CD4-positive, alpha-beta T cell treated with Interleukin-21 for 1 hour (primary cell): Measurements from ENCODE around the gene GNB2.
"Not testable (repeated sequence)": the region's sequence is repeated elsewhere in the genome, so short reads cannot be mapped to it uniquely, and the experiment has no call there.

ENCODE experiments used
- DNase-seq: peaks from one replicate; pipeline ENCODE4 v3.0.0-alpha.2; 2020

GNB2 gene

GRCh38 chr7:100682228-100682741, 8.7 kb downstream of the GNB2 start:
- DNase-seq = no peak

DNA sequence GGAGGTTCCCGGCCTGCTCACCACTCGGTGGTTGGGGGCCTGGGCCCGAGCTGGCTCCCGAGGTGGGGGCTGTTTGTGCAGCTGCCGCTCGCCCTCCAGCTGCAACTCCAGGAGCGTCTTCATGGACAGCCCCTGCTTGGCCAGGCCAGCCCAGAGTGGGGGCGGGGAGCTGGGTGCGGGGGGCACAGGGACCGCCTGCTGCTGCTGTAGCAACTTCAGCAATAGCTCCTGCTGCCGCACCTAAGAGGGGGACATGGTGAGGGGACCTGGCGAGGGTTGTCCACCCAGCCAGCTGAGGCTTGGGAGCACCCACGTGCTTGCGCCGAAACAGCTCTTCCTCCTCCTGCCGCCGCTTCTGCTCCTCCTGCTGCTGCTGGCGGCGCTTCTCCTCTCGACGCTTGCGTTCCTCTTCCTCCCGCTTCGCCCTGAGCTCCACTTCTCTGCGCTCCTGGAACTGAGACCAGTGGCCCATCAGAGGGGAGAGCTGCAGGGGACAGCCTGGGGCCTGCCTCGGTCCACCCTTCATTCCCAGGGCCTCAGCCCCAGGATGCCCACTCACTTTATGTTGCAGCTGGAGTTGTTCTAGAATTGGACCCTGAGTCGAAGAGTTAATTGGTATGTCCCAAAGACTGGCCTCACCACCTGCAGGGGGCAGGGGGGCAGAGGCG, 9.6 kb downstream of the GNB2 start:
- no peak for DNase-seq

- DNase-seq = no peak
Observed at GRCh38 chr7:100683659-100684533, 10.4 kb downstream of the GNB2 start.

DNA sequence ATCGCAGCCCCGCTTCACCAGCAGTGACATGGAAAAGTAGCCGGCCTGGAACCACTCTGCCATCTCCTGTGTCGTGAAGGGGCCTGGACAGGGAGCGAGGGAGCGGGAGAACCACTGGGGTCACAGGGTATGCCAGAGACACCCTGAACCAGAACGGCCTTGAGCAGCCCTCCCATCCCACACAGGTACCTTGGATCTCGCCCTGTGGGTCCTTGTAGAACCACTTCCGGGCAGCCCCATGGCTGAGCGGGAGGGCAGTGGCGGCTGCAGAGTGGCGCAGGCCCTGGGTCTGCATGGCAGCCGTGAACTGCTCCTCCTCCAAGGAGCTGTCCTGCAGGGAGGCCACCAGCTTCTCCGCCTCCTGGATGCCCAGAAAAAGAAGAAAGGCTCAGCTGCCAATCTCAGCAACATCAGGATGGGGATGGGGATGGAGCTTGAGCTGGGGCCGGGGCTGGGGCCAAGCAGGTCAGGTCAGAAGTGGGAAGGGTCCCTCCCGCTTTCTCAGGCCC, 11.0 kb downstream of the GNB2 start:
- DNase-seq = no peak

DNA sequence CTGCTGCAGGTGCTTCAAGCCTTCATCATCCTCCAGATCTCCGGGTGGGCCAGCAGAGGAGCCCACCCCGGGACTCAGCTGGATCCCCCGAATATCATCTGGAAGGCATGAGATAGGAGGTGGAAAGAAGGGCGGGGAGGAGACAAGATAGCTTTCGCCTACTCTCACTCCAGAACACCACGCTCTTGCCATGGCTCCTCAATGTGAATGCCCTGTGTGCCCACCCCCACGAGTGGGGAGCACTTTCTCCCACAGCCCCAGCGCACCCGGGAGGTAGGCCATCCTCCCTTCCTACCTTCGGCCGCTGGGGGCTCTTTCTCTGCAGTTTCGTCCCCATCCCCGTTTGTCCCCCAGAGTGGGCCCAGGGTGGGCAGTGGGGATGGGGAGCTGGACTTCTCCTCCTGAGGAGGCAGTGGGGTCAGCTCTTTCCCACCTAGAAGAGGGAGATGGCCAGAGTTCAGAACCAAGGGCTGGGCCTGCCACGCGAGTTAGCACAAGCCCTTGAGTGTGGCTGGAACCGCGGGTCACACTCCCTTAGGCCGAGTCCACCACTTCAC, 11.6 kb downstream of the GNB2 start:
- DNase-seq = no peak

DNA sequence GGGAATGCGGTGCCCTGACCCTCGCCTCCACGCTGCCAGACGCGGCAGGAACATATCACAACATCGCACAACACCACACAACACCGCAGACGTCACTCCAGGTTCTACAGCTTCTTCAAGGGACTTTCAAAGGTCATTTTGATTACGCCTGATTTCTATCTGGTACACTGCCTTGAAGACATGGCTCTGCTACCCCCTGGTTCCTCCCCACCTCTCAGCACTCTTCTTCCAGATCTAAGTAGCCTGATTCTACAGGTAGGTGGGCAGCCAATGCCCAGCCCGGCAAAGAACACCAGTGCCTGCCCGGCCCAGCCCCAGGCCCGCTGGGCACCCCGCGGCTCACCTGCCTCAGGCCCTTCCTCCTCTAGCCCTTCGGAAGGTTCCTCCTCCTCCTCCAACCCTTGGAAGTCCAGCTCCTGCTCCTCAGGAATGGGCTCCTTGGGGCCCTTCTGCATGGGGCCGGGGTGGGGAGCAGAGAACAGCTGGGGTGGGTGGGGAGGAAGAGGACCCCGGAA, 12.1 kb downstream of the GNB2 start:
- no peak for DNase-seq

DNA sequence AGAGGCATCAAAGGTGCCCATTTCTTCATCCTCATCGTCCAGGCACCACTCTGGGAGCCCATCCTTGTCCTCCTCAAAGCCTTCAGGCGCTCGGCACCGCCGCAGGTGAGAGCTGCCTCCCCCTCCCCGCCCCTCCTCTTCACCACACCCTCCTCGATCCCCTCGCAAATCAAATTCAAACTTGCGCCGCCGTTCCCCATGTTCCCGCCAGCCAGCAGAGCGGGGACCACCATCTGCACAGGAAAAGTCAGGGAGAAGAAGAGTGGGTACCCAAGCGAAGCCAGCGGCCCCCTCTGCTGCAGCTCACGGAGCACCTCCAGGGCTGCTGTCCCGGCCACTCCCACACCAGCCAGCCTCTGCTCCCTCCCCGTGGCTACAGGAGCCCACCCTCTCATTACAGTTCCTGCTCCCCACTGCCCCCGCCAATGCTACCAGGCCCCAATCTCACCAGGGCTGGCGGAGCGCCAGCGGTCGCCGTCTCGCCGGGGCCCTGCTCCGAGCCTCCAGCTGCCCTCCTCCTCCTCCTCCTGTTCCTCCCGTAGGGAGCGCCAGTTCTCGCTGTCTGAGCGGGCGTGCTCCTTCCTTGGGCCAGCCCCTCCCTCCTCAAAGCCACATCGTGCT, 12.8 kb downstream of the GNB2 start:
- DNase-seq = no peak

GRCh38 chr7:100686822-100687211, 13.3 kb downstream of the GNB2 start:
- no peak for DNase-seq

DNA sequence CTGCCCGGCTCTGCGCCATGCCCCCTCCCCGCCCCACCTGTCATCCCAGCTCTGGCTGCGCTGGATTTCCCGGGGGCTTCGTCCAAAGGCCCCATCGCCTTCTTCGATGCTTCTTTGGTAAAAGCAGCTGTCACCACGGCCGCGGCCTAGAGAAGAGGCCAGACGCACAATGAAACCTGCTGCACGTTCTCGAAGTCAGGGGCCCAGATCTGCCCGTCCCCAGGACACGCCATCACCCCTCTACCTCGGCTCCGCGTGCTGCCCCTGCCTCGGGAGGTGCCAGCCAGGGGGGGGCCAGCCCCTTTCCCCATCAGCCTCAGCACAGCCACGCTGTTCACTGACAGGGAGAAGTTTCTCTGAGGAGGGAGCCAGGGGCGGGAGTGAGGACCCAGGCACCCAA, 13.7 kb downstream of the GNB2 start:
- no peak for DNase-seq

- DNase-seq = no peak
Observed at GRCh38 chr7:100687751-100688300, 14.3 kb downstream of the GNB2 start.

GRCh38 chr7:100688326-100688860, 14.9 kb downstream of the GNB2 start:
- no peak for DNase-seq

- no peak for DNase-seq
Observed at GRCh38 chr7:100689230-100690135, 15.9 kb downstream of the GNB2 start.

- DNase-seq = peak; percentile 85
Observed at GRCh38 chr7:100691676-100692577, 18.4 kb downstream of the GNB2 start.

GRCh38 chr7:100692578-100692961, 19.0 kb downstream of the GNB2 start:
- no peak for DNase-seq

DNA sequence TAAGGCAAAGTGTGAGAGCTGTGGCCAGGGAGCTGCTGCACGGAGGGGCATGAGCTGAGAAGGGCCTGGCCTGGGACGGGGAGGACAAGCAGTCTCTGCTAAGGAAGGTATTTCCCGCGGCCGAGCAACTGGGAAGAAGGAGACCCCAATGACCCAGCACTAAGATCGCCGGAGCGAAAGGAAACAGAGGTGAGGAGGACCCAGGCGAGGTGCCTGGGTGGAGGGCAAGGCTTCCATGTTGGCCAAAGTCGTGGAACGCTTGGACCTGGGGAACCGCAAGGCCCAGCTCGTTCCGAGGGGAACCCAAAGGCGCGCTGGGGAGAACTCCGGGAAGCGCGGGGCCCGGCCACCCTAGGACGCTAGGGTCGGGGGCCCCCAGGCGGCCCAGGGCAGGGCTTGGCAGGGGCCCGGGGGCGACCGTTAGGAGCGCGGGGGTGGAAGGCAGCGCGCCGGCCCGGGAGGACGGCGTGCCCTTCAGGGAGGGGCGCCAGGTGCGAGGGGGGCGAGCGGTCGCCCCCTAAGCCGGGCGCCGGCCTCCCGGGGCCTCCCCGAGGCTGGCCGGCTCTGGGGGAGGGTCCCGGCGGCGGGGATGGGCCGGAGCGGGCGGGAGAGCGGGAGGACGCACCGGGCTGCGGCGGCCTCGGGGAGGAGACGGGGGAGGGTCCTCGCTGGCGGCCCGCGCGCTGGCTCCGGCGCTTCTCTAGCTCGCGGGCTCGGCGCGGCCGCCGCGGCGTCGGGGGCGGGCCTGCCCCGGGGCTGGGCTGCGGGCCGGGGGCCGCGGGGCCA, 20.0 kb downstream of the GNB2 start:
- no peak for DNase-seq

DNA sequence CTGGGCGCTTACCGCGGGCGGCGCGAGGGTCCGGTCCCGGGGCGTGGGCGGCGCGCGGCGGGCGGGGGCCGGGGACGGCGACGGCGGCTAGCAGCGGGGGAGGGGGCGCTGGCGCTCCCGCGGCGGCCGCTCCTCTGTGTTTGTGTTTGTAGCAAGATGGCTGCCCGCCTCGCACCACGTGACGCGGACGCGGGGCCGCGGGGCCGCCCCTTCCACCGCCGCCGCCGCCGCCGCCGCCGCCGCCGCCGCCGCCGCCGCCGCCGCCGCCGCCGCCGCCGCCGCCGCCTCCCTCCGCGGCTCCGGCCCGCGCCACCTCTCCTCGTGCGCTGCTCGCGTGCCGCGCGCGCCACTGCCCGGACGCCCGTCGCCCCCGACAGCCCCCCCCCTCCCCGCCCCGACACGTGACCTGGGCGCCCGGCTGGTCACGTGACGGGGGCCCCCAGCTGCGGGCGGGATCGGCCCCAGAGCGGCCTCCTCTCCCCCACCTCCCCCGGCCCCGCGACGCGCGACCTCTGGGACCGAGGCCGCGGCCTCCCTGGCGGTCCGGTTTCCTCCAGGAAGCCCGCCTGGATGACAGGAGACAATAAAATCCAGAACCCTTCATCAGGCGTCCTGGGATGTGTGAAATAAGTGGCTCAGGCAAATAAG, 20.7 kb downstream of the GNB2 start, which contains the start of gene GIGYF1:
Gene GIGYF1, minus strand, starts transcription at position 153 of the 648 bp plus-strand sequence. CDS start 6,012 bp downstream, outside the sequence.
- DNase-seq = peak; percentile 75

DNA sequence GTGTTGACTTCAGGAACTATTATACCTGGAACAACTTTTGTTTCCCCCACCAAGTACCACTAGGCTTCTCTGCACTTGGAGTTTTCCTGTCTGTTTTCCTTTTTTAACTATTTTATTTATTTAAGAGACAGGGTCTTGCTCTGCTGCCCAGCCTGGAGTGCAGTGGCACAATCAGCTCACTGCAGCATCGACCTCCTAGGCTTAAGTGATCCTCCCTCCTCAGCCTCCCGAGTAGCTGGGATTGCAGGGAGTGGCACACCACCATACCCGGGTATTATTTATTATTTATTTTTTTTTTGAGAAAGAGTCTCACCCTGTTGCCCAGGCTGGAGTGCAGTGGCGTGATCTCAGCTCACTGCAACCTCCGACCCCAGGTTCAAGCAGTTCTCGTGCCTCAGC, 22.6 kb downstream of the GNB2 start:
- no peak for DNase-seq

DNA sequence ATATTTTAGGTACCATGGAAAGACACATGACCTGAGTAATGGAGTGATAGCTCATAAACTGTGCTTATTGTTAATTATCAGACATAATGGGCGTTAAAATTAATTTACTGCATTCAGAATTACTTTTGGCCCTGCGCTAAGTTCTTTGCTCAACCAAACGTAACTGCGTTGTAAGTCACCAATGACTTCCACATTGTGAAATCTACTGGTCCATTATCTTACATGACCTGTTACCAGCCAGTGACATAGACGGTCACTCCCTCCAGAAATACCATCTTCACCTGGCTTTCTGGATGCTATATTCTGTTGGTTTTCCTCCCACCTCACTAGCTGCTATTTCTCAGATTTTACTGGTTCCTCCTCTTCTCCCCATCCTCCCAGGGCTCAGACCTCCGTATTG, 25.5 kb downstream of the GNB2 start:
- no peak for DNase-seq

DNA sequence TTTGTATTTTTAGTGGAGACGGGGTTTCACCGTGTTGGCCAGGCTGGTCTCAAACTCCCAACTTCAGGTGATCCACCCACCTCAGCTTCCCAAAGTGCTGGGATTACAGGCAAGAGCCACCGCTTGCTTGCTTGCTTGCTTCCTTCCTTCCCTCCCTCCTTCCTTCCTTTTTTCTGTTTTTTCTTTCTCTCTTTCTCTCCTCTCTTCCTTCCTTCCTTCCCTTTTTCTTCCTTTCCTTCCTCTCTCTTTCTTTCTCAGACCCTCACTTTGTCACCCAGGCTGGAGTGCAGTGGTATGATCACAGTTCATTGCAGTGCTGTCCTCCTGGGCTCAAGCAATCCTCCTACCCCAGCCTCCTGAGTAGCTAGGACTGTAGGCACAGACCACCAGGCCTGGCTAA, 27.5 kb downstream of the GNB2 start:
- not testable (repeated sequence) for DNase-seq
